GM12873 (cell line): ENCODE results near the gene ATP1A2.

Source experiments
- CTCF ChIP-seq: IDR thresholded peaks from 2 replicates; pipeline ENCODE4 v1.5.1; 2012; ENCODE audit warnings: low read depth, mild to moderate bottlenecking, moderate library complexity, low read length, control low read depth; ENCODE audit not compliant: insufficient read depth; ENCODE audit errors: missing control alignments

Gene ATP1A2

DNA sequence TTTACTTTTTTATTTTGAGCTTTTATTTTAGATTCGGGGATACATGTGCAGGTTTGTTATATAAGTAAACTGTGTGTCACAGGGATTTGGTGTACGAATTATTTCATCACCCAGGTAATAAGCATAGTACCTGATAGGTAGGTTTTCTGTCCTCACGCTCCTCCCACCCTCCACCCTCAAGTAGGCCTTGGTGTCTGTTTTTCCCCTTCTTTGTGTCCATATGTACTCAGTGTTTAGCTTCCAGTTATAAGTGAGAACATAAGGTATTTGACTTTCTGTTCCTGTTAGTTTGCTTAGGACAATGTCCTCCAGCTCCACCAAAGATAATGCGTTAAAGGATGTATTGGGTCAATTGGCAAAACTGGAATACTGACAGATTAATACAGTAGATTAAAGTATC is 41.6 kb downstream of the ATP1A2 start:
- no peak for TF ChIP-seq CTCF

GRCh38 chr1:160158031-160158430 is 42.5 kb downstream of the ATP1A2 start:
- no peak for TF ChIP-seq CTCF

- no peak for TF ChIP-seq CTCF
These were observed 43.0 kb downstream of the ATP1A2 start for GRCh38 chr1:160158534-160158933.

- TF ChIP-seq CTCF, result no peak
These were observed 44.3 kb downstream of the ATP1A2 start for GRCh38 chr1:160159846-160160245.

DNA sequence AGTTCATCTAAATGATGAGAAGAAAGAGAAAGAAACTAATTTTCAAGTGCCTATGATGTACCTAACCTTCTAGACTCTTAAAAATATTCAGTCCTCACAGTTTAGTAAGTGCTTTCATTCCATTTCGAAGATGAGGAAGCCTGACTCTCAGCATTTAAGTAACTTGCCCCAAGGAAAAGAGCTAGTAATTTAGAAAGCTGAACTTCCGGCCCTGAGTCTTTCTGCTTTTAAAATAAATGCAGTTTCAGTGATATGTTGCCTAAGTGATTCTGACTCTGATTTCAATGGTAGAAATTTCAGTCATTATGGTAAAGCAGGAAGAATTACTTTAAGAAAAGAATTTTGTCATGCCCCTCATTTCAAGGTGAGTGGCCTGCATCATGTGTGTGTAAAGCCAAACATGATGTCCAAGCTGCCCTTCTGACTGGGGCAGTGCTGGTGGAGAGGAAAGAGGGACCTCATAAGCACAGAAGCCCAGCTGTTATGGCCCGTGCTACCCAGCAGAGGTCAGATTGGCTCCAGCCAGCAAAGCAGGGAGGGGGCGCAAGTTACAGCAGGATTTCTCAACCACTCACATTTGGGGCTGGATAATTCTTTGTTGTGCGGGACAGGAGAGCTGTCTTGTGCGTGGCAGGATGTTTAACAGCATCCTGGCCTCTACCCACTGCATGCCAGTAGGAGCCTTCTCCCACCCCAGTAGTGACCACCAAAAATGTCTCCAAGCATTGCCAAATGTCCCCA is 46.6 kb downstream of the ATP1A2 start:
- TF ChIP-seq CTCF, result peak; percentile 67

DNA sequence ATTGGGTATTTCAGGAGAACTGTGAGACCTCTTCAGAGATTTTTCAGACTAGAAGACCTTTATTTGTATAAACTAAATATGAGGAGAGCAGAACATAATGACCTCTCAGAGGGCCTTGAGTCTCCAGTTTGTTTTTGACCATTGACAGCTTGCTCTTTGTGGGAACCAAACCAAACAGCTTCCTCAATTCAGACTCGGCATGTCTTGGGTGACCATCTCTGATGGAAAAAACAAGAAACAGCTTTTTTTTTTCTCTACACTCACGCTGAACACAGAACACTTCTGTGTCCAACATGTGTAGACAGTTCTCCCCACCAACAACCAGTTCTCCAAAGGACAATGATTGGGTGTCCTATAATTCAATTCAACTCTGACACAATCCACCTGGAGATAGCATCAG is 47.4 kb downstream of the ATP1A2 start:
- TF ChIP-seq CTCF, result no peak

GRCh38 chr1:160163615-160164014 is 48.1 kb downstream of the ATP1A2 start:
- no peak for TF ChIP-seq CTCF
